Epithelial cell of proximal tubule (primary cell): ENCODE data around the gene SH3PXD2A. TPM values are rescaled to one million over a fixed set of nuclear protein-coding genes. Genes with fewer than 3 reads are reported as not detected.

Source experiments
- DNase-seq: peaks from one replicate; pipeline ENCODE4 v3.0.0-alpha.2; 2011; ENCODE audit warnings: low read depth
- H3K4me3 ChIP-seq: 2 replicates; pipeline ENCODE4 v1.5.1; 2011; ENCODE audit warnings: low read depth, mild to moderate bottlenecking, low read length
- total RNA-seq: library from RNA; depleted of rRNA; stranded (reverse); fragments of >200 nt; gene quantifications from 2 replicates; pipeline ENCODE4 v1.2.3, GENCODE V29; 2015
- TF ChIP-seq, protein P1 (sequence below): conservative IDR thresholded peaks from 2 replicates; pipeline ENCODE4 v1.5.1; 2012; ENCODE audit warnings: low read depth, mild to moderate bottlenecking, low read length

The SH3PXD2A gene
- total RNA-seq, 1 donor from 2014 or later = 5.8 TPM

DNA sequence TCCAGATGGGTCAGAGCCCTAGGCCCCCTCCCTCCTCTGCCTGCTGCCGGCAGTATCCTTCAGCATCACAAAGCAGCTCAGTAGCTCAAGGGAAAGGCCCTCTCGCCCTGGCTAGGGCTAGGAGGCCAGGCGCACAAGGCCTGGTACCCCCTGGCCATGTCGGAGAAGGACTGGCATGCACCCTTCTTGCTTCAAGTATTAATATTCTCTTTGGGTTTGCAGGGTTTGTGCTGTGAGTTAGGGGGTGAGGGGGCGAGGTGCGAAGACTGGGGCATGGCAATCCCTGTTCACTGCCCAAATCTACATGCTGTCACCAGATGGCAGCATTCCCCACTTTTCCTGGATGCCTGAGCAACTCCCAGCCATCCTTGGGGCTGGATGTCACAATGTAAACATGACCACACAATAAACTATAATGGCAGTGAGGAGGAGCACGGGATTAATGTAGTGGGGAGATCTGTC lies 256.7 kb downstream of the SH3PXD2A start:
- no peak for DNase-seq
- no peak overlapping the region for H3K4me3 ChIP-seq
- TF ChIP-seq, protein P1, sequence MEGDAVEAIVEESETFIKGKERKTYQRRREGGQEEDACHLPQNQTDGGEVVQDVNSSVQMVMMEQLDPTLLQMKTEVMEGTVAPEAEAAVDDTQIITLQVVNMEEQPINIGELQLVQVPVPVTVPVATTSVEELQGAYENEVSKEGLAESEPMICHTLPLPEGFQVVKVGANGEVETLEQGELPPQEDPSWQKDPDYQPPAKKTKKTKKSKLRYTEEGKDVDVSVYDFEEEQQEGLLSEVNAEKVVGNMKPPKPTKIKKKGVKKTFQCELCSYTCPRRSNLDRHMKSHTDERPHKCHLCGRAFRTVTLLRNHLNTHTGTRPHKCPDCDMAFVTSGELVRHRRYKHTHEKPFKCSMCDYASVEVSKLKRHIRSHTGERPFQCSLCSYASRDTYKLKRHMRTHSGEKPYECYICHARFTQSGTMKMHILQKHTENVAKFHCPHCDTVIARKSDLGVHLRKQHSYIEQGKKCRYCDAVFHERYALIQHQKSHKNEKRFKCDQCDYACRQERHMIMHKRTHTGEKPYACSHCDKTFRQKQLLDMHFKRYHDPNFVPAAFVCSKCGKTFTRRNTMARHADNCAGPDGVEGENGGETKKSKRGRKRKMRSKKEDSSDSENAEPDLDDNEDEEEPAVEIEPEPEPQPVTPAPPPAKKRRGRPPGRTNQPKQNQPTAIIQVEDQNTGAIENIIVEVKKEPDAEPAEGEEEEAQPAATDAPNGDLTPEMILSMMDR = peak; percentile 86

DNA sequence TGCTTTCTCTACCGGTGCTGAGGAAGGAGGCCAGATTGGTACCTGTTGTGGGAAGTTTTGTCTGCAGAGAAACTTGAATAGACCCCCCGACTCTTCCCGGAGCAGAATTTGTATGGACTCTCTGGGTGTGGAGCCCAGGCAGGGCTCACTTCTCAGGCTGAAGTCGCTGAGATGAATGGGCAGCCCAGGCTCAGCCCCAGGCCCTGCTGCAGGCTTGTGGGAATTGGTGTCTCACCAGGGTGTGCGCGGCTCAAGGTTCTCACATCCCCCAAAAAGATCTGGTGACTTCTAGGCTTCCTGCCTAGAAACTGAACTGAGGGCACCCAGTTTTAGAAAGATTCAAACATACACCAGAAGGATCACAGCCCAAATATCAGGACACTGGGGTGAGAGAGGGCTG lies 258.4 kb downstream of the SH3PXD2A start:
- no peak for DNase-seq
- TF ChIP-seq, protein P1 = no peak
- H3K4me3 ChIP-seq = no peak overlapping the region

DNA sequence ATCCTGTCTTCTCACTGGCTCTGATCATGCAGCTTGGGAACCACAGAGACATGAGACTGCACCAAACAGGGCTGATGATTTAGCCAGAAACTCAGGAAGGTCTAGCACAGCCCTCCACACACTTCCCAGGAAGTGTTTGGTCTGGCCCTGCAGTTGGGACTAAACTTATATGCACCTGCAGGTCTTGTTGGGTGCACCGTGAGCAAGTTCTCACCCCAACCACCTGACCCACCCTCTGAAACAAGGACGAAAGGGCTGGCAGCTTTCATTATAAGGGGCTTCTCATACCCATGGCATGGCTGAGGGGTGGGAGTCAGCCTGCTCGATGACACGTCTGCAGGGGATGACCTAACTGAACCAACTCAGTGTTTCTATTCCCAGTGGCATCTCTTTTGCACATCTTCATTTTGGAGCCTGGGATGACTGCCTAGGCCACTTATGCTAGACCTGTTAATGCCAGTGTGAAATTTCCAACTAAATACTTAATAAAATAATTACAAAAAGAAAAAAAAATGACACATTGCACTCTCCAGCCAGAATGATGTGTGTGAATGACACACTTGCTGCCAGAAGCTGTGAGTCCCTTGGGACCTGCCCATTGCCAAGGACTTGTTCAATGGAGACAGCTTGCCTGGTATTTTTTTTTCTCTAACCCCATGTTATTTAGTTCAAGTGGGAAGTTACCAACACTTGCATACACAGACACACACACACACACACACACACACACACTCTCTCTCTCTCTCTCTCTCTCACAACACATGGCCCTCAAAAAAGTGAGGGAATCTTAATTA lies 259.2 kb downstream of the SH3PXD2A start:
- TF ChIP-seq, protein P1 = no peak
- no peak for DNase-seq
- H3K4me3 ChIP-seq = no peak overlapping the region

DNA sequence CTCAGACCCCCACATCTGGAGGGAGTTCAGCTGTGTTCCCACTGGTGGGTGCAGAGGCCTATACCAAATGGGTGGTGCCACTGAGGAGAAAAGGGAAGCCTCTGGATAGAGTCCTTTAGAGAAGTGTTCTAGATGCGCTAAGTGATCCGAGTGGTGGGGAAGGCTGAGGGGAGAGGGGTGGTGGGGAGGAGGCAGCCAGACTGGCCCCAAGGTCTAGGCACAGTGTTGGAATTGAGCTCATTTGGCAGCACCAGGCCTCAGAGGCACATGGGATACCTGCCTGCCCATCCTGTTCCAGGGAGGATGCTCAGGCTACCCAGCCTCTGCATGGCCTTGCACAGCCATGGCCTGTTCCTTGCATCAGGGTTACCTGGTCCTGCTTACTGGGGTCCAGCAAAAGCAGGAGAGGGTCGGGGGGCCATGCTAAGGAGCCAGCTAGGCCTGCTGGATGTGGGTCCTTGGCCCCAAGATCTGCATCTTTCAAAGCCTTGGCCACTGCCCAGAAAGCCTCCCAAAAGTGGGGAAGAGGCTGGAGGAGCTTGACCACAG lies 262.3 kb downstream of the SH3PXD2A start:
- no peak overlapping the region for H3K4me3 ChIP-seq
- TF ChIP-seq, protein P1 = no peak
- DNase-seq = no peak

DNA sequence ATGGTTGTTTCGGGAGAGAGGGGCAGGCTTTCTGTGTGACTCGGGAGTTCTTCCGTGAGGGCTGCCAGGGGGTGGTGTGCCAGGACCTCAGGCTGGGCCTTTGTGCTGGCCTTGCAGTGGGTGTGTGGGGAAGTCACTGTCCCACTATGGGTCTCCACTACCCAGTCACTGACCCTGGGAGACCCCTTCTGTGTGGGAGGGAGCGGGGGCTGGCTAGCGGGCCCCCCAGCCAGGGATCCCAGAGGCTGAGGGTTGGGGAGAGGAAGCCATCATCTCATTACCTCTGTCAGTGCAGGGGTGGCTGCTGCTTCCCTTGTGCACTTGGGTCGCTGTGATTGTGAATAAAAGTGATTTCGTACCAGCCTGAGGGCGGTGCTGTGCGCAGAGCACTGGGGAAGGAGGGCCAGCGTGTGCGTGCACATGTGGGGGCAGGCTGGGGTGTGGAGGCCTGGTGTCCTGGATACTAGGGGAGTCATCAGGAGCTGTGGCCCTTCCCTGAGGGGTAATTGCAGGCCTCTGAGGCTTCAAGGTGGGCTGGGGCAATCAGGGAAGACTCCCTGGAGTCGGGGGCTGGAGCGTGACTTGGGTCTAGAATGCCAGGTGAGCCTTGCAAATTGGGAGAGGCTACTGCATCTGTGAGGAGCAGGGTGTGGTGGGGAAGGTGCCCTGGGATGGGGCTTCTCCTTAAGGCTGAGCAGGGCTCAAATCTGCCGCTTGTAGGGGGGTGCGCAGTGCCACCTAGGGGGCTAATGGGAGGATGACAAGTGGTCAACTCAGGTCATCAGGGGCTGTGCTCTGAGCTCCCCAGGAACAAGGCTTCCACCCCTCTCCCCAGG lies 263.0 kb downstream of the SH3PXD2A start:
- DNase-seq = no peak

DNA sequence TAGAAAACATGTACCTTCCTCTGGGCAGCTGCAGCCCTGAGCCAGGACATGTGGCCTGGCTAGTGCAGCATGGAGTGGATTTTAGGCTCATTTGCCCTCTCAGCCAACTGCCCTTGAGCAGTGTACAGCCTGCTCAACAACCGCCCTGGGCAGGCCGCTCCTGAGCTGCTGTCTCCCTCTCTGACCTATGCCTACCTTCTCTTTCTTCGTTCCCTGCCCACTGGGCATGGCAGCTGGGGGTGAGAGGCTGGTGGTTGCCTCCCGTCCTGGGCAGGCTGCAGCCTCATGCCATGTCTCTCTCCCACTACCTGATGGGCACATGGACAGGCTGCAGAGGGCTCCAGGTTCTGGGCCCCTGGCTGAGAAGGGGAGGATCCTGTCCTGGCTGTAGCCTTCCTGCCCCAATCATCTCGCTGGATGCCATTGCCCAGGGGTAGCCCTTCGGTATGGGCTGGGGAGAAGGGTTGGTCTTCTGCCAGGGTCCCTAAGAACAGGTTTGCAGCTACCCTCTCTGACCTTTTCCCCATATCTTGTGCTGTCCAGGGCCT lies 264.6 kb downstream of the SH3PXD2A start:
- no peak overlapping the region for H3K4me3 ChIP-seq
- no peak for DNase-seq
- TF ChIP-seq, protein P1 = no peak

More for the DNA sequence above, 263.0 kb downstream of the SH3PXD2A start:
- H3K4me3 ChIP-seq = no peak overlapping the region
- TF ChIP-seq, protein P1 = peak; percentile 80
